Duodenal mucosa (tissue), 2 donors: Measurements from ENCODE around the gene SLC1A7.

Experiments
- H3K27ac ChIP-seq: one replicate; pipeline ENCODE4 v1.7.0; 2013; ENCODE audit warnings: low read depth, low read length
- H3K27me3 ChIP-seq, 2 donors: one replicate each; pipeline ENCODE4 v1.7.0; 2013; ENCODE audit warnings: low read length in 2 of 2, control low read depth in 1 of 2; ENCODE audit not compliant: insufficient read depth in 2 of 2, control insufficient read depth in 1 of 2
- H3K36me3 ChIP-seq, 2 donors: one replicate each; pipeline ENCODE4 v1.7.0; 2013; ENCODE audit warnings: low read length in 2 of 2, control low read depth in 1 of 2; ENCODE audit not compliant: insufficient read depth in 2 of 2, control insufficient read depth in 1 of 2
- H3K4me1 ChIP-seq, 2 donors: one replicate each; pipeline ENCODE4 v1.7.0; 2013; ENCODE audit warnings: low read length in 2 of 2, control low read depth in 1 of 2; ENCODE audit not compliant: insufficient read depth in 2 of 2, control insufficient read depth in 1 of 2
- H3K4me3 ChIP-seq, 2 donors: one replicate each; pipeline ENCODE4 v1.7.0; 2013; ENCODE audit warnings: low read length in 2 of 2, low read depth in 1 of 2
- H3K9ac ChIP-seq, 2 donors: one replicate each; pipeline ENCODE4 v1.7.0; 2013; ENCODE audit warnings: low read length in 2 of 2, low read depth in 1 of 2
- H3K9me3 ChIP-seq, 2 donors: one replicate each; pipeline ENCODE4 v1.7.0; 2013; ENCODE audit warnings: low read length in 2 of 2, control low read depth in 1 of 2; ENCODE audit not compliant: control insufficient read depth in 1 of 2

SLC1A7 gene

DNA sequence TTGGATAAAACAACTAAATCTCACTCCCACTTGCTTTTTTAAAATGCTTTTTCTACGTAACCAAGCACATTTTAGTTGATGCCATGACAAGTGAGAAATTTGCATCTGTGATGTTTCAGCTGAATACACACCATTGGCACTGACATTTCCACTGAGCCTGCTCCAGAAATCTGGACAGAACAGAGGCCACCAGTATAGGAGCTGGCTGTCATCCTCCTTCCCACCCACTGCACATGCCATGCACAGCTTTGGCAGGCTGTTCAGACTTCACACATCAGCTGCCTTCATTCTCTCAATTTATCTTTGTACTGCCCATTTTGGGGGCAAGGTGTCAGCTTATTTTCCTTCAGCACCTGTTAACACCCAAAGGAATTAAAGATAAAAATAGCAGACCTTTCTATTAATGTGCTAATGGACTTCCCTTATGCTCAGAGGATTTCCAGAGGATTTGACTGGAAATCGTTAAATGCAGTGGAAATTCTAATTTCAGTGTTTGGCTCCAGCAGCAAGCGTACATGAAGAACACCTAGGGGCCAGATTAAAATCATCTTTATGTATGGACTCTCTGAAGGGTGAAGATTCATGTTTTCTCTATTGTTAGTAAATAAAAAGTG lies 93.4 kb downstream of the SLC1A7 start:
- no peak overlapping the region for H3K4me3 ChIP-seq
- no peaks in the 10 kb centered on the region for H3K27me3 ChIP-seq
- H3K36me3 ChIP-seq = peaks cover 28 to 48% of the 10 kb centered on the region in 2 donors
- H3K9me3 ChIP-seq = no peaks in the 10 kb centered on the region
- H3K27ac ChIP-seq = no peak overlapping the region
- H3K9ac ChIP-seq = no peak overlapping the region
- H3K4me1 ChIP-seq = peaks cover 4 to 18% of the 10 kb centered on the region in 2 donors

DNA sequence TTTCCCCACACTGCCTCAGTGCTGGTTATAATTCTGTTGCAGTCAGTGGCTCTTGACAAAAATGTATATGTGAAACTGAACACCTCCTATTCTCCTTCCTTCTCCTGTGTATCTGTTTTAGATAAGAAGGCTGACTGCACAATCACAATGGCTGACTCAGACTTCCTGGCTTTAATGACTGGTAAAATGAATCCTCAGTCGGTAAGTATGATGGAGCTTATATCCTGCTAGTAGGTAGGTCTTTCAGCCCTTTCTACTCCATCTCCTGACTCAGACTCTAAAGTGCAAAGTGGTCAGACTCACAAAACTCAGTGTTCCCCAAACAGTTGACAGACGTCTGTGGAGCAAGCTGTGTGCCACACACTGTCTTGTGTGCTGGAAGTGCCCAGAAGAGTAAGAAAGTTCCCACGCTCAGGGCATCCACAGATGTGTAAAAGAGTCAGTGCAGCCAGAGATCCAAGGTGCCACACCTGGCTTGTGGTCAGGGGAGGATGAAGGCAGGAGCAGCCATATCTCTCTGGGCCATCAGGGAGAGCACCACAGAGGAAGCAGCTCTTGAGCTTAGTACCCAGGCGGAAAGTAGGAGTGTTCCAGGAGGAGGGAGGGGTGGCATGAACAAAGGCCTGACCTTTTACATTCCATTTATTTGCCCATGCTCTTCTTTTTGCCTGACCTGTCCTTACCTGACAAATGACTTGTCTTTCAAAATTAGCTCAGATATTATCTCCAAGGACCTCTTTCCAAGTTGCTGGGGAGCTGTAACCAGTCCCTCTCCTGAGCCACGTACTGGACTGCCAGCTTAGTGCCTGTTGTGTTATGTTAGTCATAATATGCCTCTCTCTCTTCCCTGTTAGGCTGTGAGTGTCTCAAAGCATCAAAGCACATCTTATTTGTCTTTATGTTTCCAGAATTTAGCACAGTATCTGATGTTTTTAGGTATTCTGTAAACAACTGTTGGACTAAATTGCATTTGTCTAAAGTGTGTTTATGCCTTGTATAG lies 94.4 kb downstream of the SLC1A7 start:
- no peak overlapping the region for H3K9ac ChIP-seq
- peaks cover 23 to 44% of the 10 kb centered on the region in 2 donors for H3K36me3 ChIP-seq
- H3K4me3 ChIP-seq = no peak overlapping the region
- H3K27ac ChIP-seq = no peak overlapping the region
- peaks cover 4 to 18% of the 10 kb centered on the region in 2 donors for H3K4me1 ChIP-seq
- H3K9me3 ChIP-seq = no peaks in the 10 kb centered on the region
- no peaks in the 10 kb centered on the region for H3K27me3 ChIP-seq

GRCh38 chr1:53046930-53047329 lies 95.5 kb downstream of the SLC1A7 start:
- peaks cover 21 to 50% of the 10 kb centered on the region in 2 donors for H3K36me3 ChIP-seq
- H3K4me1 ChIP-seq = peaks cover 4 to 18% of the 10 kb centered on the region in 2 donors
- no peaks in the 10 kb centered on the region for H3K27me3 ChIP-seq
- H3K9ac ChIP-seq = no peak overlapping the region
- H3K27ac ChIP-seq = no peak overlapping the region
- no peak overlapping the region for H3K4me3 ChIP-seq
- no peaks in the 10 kb centered on the region for H3K9me3 ChIP-seq

DNA sequence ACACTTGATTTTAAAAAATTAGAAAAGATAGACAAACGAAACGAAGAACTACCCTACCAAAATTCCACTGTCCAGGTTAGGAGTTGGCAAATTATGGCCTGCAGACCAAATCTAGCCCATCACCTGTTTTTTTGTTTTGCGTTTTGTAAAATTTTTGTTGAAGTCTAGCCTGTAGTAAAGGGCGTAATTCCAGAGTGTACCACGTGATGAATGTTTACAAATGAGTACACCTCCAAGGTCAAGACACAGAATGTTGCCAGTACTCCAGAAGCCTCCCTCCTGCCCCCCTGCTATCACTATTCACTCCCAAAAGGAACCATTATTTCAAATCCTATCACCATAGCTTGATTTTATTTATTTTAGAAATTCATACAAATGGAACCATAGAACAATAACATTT lies 97.5 kb downstream of the SLC1A7 start:
- Histone ChIP-seq H3K9me3 (no peaks in the 10 kb centered on the region), H3K4me1 (peaks cover 4 to 18% of the 10 kb centered on the region in 2 donors), H3K36me3 (peaks cover 22 to 45% of the 10 kb centered on the region in 2 donors), H3K9ac (no peak overlapping the region), H3K4me3 (no peak overlapping the region), H3K27ac (no peak overlapping the region), H3K27me3 (no peaks in the 10 kb centered on the region)

DNA sequence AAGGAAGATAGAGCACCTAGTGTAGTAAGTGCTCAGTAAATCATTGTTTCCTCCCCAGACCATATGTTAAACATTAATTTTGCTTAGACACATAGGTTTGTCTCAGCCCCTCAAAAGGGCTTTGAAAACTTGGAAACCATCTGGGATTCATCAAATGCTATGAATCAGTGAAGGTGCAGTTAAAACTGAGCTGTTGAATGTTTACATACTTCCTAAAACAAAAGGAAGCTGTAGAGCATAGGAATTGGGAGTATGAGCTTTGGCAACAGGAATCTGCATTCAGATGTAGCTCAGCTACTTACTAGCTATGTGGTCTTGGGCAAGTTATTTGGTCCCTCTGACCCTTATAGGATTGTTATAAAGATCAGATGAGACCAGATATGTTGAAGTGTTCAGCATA lies 99.2 kb downstream of the SLC1A7 start:
- Histone ChIP-seq H3K4me3 (no peak overlapping the region), H3K27ac (no peak overlapping the region)

DNA sequence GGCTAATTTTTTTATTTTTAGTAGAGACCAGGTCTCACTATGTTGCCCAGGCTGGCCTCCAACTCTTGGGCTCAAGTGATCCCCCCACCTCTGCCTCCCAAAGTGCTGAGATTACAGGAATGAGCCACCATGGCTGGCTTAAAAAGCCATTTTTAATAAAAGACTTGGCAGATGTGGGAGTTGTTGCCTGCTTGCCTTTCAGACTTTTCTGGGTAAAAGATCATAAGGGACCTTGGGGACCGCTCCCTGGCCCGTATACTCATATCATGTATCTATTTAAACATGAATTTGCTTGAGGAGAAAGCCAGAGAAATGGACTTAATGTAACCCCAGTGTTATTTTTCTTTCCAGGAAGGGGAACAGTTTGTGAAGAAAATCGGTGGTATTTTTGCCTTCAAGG lies 103.9 kb downstream of the SLC1A7 start:
- no peaks in the 10 kb centered on the region for H3K27me3 ChIP-seq
- no peak overlapping the region for H3K27ac ChIP-seq
- H3K36me3 ChIP-seq = peaks cover 22 to 35% of the 10 kb centered on the region in 2 donors
- no peak overlapping the region for H3K9ac ChIP-seq
- H3K4me3 ChIP-seq = no peak overlapping the region
- no peaks in the 10 kb centered on the region for H3K9me3 ChIP-seq
- H3K4me1 ChIP-seq = no peaks in the 10 kb centered on the region

More for the DNA sequence above, 99.2 kb downstream of the SLC1A7 start:
- Histone ChIP-seq H3K9ac (no peak overlapping the region), H3K27me3 (no peaks in the 10 kb centered on the region), H3K36me3 (peaks cover 29 to 46% of the 10 kb centered on the region in 2 donors), H3K9me3 (no peaks in the 10 kb centered on the region), H3K4me1 (peaks cover 4 to 16% of the 10 kb centered on the region in 2 donors)
